ENCODE measurements around the gene CFAP107. TPM values are rescaled to one million over a fixed set of nuclear protein-coding genes. Genes with fewer than 3 reads are reported as not detected.

CFAP107 gene
- total and polyA plus RNA-seq, 2 of the 4 experiments (the other 2 are of a cell fraction): not detected

- WGBS, 2 experiments (ENCODE audit: extremely low coverage in 2 of 2, insufficient read length in 1 of 2): 0% methylated on average over 2 of the region's 7 CpGs; no CpG with 5 or more reads in 1 of the 2 experiments
- CTCF ChIA-PET: no interaction called here
- no peak for TF ChIP-seq BHLHE40 (IDR thresholded peaks at IDR 0.05; ENCODE audit: low read depth, low read length)
- no peak for TF ChIP-seq MAFK (IDR thresholded peaks at IDR 0.05; ENCODE audit: low read depth, low read length)
- TF ChIP-seq USF2 (IDR thresholded peaks at IDR 0.05; ENCODE audit: low read depth, low read length): no peak
- TF ChIP-seq FOS (IDR thresholded peaks at IDR 0.05; ENCODE audit: low read depth, low read length): no peak
- no peak for TF ChIP-seq RAD21 (IDR thresholded peaks at IDR 0.05; ENCODE audit: low read length)
Observed at GRCh38 chr1:12769976-12770505, 24.0 kb downstream of the CFAP107 start.

More at GRCh38 chr1:12769976-12770505, 24.0 kb downstream of the CFAP107 start:
- H2BK20ac ChIP-seq (ENCODE audit: low read depth, low read length): no peak overlapping the region
- no peak overlapping the region for H2AK5ac ChIP-seq (ENCODE audit: low read depth, low read length)
- no peak overlapping the region for H2BK120ac ChIP-seq (ENCODE audit: low read depth, low read length)
- H4K5ac ChIP-seq (ENCODE audit: low read depth, low read length): no peak overlapping the region
- no peak overlapping the region for H3K27ac ChIP-seq (ENCODE audit: insufficient read depth, low read length)
- H4K8ac ChIP-seq (ENCODE audit: low read depth in 2 of 2, low read length in 2 of 2): no peak overlapping the region
- H3K4me1 ChIP-seq (ENCODE audit: control insufficient read depth, insufficient read depth, low read length): no peaks in the 10 kb centered on the region
- intact Hi-C loops (cut with micrococcal nuclease): no loop called here
- H3K4me2 ChIP-seq (ENCODE audit: low read depth, low read length): no peak overlapping the region
- H2BK15ac ChIP-seq (ENCODE audit: low read depth, low read length): no peak overlapping the region
- no peak overlapping the region for H2BK5ac ChIP-seq (ENCODE audit: low read depth, low read length, poor library complexity, severe bottlenecking)
- no peaks in the 10 kb centered on the region for H3K79me1 ChIP-seq (ENCODE audit: low read depth in 1 of 2, low read length in 2 of 2)
- H3K9me3 ChIP-seq (ENCODE audit: control insufficient read depth, insufficient read depth, low read length): peaks cover 28% of the 10 kb centered on the region
- no TSS peak for BruUV-seq (replicated peaks)
- H3K36me3 ChIP-seq (ENCODE audit: control insufficient read depth, insufficient read depth, low read length): no peaks in the 10 kb centered on the region
- no peak overlapping the region for H3K4me3 ChIP-seq (ENCODE audit: insufficient read depth, low read depth, low read length)
- no peak overlapping the region for H2AFZ ChIP-seq (replicated peaks; ENCODE audit: low read length, poor library complexity)
- H2AK9ac ChIP-seq (replicated peaks; ENCODE audit: low read depth, low read length, poor library complexity): no peak overlapping the region
- dilution Hi-C loops (cut with HindIII; ENCODE audit: low sequenced_read_pairs, unreplicated experiment): no loop called here
- no peak overlapping the region for H3K18ac ChIP-seq (ENCODE audit: low read depth, low read length)
- no peak overlapping the region for H4K91ac ChIP-seq (ENCODE audit: insufficient read depth, low read depth, low read length)
- no peak overlapping the region for H3K56ac ChIP-seq (ENCODE audit: extremely low read depth, insufficient read depth, low read length)
- ATAC-seq (ENCODE audit: low read depth) (no peak), DNase-seq (no peak)
- H3K27me3 ChIP-seq (ENCODE audit: control insufficient read depth, insufficient read depth, low read length): no peaks in the 10 kb centered on the region
- no peak overlapping the region for H3K4ac ChIP-seq (ENCODE audit: low read depth, low read length)
- no peaks in the 10 kb centered on the region for H4K20me1 ChIP-seq (ENCODE audit: insufficient read depth, low read length)
- H3K9ac ChIP-seq (ENCODE audit: low read depth, low read length): no peak overlapping the region
- in situ Hi-C loops (cut with MboI; ENCODE audit: low sequenced_read_pairs): no loop called here
- no peaks in the 10 kb centered on the region for H3K9me1 ChIP-seq (ENCODE audit: insufficient read depth, low read length)
- no peak overlapping the region for H3K14ac ChIP-seq (replicated peaks; ENCODE audit: low read depth, low read length)
- no peak overlapping the region for H3K23ac ChIP-seq (ENCODE audit: low read depth, low read length)
- POLR2A ChIA-PET (ENCODE audit: unreplicated experiment): no interaction called here

Measured in IMR-90 (cell line).